ENCODE data around the gene NHEJ1.

NHEJ1 gene

DNA sequence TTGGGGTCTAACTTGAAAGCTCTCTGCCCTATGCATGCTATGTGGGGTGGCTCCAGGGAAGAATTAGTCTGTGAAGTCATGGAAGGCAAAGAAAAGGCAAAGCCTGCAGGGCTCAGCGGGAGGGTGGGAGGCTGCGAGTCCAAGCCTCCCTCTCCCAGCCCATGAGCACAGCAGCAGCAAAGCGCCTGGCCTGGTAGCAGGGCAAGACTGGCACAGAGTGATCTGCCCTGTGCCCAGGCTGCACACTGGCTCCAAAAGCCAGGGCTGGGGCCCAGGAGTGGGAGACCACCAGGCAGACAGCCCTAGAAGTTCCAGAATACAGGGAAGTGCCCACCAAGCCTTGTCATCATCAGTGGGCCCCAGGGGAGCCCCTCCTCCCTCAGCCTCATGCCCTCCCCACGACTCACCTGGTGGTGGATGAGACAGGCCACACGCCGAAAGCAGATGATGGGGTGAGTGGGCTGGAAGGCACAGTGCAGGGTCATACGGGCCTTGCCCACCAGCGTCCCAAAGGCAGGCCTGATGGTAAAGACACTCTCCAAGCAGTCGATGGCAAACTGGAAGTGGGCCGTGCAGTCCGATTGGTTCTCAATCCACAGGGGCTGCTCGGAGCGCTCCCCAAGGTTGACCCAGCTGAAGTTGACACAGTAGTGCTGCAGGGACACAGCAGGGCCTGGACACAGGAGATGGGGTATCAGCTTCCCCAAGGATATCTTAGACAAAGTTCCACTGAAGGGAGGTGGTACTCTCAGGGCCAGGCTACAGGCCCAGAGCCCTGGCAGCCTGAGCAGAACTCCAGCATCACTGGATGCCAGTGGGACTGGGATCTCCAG, 131.4 kb downstream of the NHEJ1 start:
- no peak for DNase-seq (ENCODE audit: low spot score)

DNA sequence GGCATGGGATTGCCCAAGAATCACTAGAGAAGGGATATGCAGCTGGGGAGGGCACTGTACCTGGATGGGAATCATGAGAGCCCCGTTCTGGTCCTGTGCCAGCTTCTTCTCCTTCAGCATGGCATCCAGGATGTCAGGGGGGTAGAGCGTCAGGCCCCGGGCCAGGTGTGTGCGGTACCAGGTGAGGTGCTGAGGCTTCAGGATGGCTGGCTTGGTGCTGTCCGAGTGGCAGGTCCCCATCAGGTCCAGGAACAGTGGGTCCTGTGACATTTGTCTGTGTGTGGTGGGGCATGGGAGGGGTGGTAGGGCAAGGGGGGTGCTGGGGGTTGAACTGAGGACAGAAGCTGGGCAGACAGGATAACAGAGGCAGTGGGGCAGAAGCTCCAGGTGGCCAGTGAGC, 132.5 kb downstream of the NHEJ1 start:
- DNase-seq (ENCODE audit: low spot score): no peak

GRCh38 chr2:219027511-219028055, 133.0 kb downstream of the NHEJ1 start:
- no peak for DNase-seq (ENCODE audit: low spot score)

GRCh38 chr2:219026946-219027345, 133.7 kb downstream of the NHEJ1 start:
- DNase-seq (ENCODE audit: low spot score): no peak

GRCh38 chr2:219025637-219026585, 134.7 kb downstream of the NHEJ1 start:
- no peak for DNase-seq (ENCODE audit: low spot score)
